HepG2 (cell line): ENCODE results near the gene CHRNB1. TPM values are rescaled to one million over a fixed set of nuclear protein-coding genes. Genes with fewer than 3 reads are reported as not detected.
A peak's percentile ranks its signal among the peaks of the same experiment; 100 is the strongest.

Experiments
- ATAC-seq: fragments of 200-7000 bp; cut with Tn5 transposase; 3 replicates; pipeline ENCODE4 v1.9.1; 2020; ENCODE audit warnings: mild to moderate bottlenecking, moderate library complexity
- BruUV-seq: library from RNA; stranded (reverse); fragments of 400-500 nt; replicated peaks from 2 replicates; lab custom pipeline; 2021; lab: Mats Ljungman, UMichigan
- CTCF ChIA-PET: fragments of 300-600 bp; formaldehyde crosslinking; extraction: SDS; loops from one replicate; lab custom pipeline; 2021; ENCODE audit warnings: low total read pairs, inconsistent platforms, low intra/inter-chr PET ratio; lab: Yijun Ruan, JAX
- POLR2A ChIA-PET: fragments of 350-600 bp; sonication (Branson Sonifier 250); formaldehyde crosslinking; loops from one replicate; lab custom pipeline; 2020; ENCODE audit warnings: antibody characterized with exemption, inconsistent platforms; lab: Yijun Ruan, JAX
- DNase-seq: peaks from one replicate; pipeline ENCODE4 v3.0.0-alpha.2; 2015; ENCODE audit warnings: low spot score
- FAIRE-seq: peaks from 3 replicates; lab custom pipeline; 2011; peaks lifted over from hg19 to GRCh38; lab: Jason Lieb, UNC
- H2AFZ ChIP-seq: one replicate; pipeline ENCODE4 v1.6.1; 2011; ENCODE audit warnings: low read length, inconsistent platforms
- H3K27ac ChIP-seq: fragments of 300-600 bp; 3 replicates; pipeline ENCODE4 v1.8.0; 2011; ENCODE audit warnings: mixed run types, mild to moderate bottlenecking, mixed read lengths, low read length, inconsistent platforms; ENCODE audit not compliant: insufficient read depth; ENCODE audit errors: extremely low read length
- H3K27me3 ChIP-seq, 2 experiments: fragments of 200-600 bp in 1 of 2; 2 replicates in 1 of 2; 3 replicates in 1 of 2; pipeline versions ENCODE4 v1.6.0 to v1.8.0; 2011; ENCODE audit warnings: low read length in 2 of 2, mild to moderate bottlenecking in 2 of 2, moderate library complexity in 2 of 2, inconsistent platforms in 1 of 2; ENCODE audit not compliant: insufficient read depth in 2 of 2, control insufficient read depth in 1 of 2
- H3K36me3 ChIP-seq, 2 experiments: fragments of 200-600 bp in 1 of 2; replicated peaks in 1 of 2; 2 replicates in 1 of 2; 3 replicates in 1 of 2; pipeline versions ENCODE4 v1.5.1 to v1.8.0; 2011; ENCODE audit warnings: low read length in 2 of 2, inconsistent platforms in 1 of 2; ENCODE audit not compliant: insufficient read depth in 2 of 2, control insufficient read depth in 1 of 2
- H3K4me1 ChIP-seq: 2 replicates; pipeline ENCODE4 v1.5.1; 2012; ENCODE audit warnings: low read length, inconsistent platforms; ENCODE audit not compliant: insufficient read depth
- H3K4me2 ChIP-seq: 2 replicates; pipeline ENCODE4 v1.6.0; 2011; ENCODE audit warnings: low read depth, low read length, inconsistent platforms
- H3K4me3 ChIP-seq, 3 experiments: fragments of 200-600 bp in 1 of 3; sonication (generic), shearing (Covaris generic) in 1 of 3; replicated peaks in 1 of 3; 2 replicates each; pipeline ENCODE4 v1.5.1; 2011 to 2016; ENCODE audit warnings: low read length in 3 of 3, inconsistent platforms in 2 of 3, low read depth in 2 of 3, mild to moderate bottlenecking in 2 of 3, control low read depth in 1 of 3, mixed read lengths in 1 of 3; ENCODE audit not compliant: insufficient read depth in 1 of 3
- H3K79me2 ChIP-seq: one replicate; pipeline ENCODE4 v1.6.1; 2011; ENCODE audit warnings: low read length, inconsistent platforms; ENCODE audit not compliant: insufficient read depth
- H3K9ac ChIP-seq: 2 replicates; pipeline ENCODE4 v1.6.0; 2011; ENCODE audit warnings: mild to moderate bottlenecking, low read depth, low read length, inconsistent platforms; ENCODE audit not compliant: insufficient read depth
- H3K9me3 ChIP-seq: 2 replicates; pipeline ENCODE4 v1.5.1; 2012; ENCODE audit warnings: mild to moderate bottlenecking, low read length
- H4K20me1 ChIP-seq: 2 replicates; pipeline ENCODE4 v1.6.0; 2011; ENCODE audit warnings: inconsistent platforms, mild to moderate bottlenecking, low read length, moderate library complexity; ENCODE audit not compliant: insufficient read depth
- ATF7 ChIP-seq, 2 experiments: fragments of 450-650 bp in 1 of 2; sonication (generic) in 1 of 2; formaldehyde crosslinking in 1 of 2; IDR thresholded peaks; 2 replicates each; pipeline versions ENCODE4 v1.4.0 to v1.6.1; 2016 to 2020; ENCODE audit warnings: antibody characterized with exemption in 1 of 2, mild to moderate bottlenecking in 1 of 2, missing genetic modification reagents in 1 of 2
- CREB1 ChIP-seq, 2 experiments: fragments of 450-650 bp in 1 of 2; IDR thresholded peaks; 2 replicates each; pipeline ENCODE4 v1.6.1; 2016 to 2017; ENCODE audit warnings: control low read depth in 1 of 2, mild to moderate bottlenecking in 1 of 2, missing compliant biosample characterization in 1 of 2, missing genetic modification characterization in 1 of 2
- CTCF ChIP-seq: sonication (generic); formaldehyde crosslinking; IDR thresholded peaks from 2 replicates; pipeline ENCODE4 v1.5.0; 2020; ENCODE audit warnings: mild to moderate bottlenecking, missing genetic modification reagents, moderate library complexity
- JUND ChIP-seq: sonication (generic); formaldehyde crosslinking; IDR thresholded peaks from 2 replicates; pipeline ENCODE4 v1.8.0; 2022; ENCODE audit warnings: mild to moderate bottlenecking, missing genetic modification reagents
- STAG1 ChIP-seq: sonication (generic); formaldehyde crosslinking; IDR thresholded peaks from 2 replicates; pipeline ENCODE4 v1.4.0; 2020; ENCODE audit warnings: missing genetic modification reagents
- ZBED4 ChIP-seq: sonication (generic); formaldehyde crosslinking; IDR thresholded peaks from 2 replicates; pipeline ENCODE4 v1.4.0; 2020; ENCODE audit warnings: missing genetic modification reagents, borderline replicate concordance
- ZKSCAN8 ChIP-seq: IDR thresholded peaks from 2 replicates; pipeline ENCODE4 v1.6.1; 2016; ENCODE audit warnings: borderline replicate concordance, missing genetic modification reagents, missing compliant biosample characterization
- ZSCAN12 ChIP-seq: sonication (generic); formaldehyde crosslinking; IDR thresholded peaks from 2 replicates; pipeline ENCODE4 v1.9.0; 2021; ENCODE audit warnings: mild to moderate bottlenecking, missing genetic modification reagents
- WGBS: methylation state at CpG from one replicate; pipeline ENCODE4 v1.1.6; 2017; ENCODE audit warnings: low lambda C conversion rate; 5-methylcytosine and 5-hydroxymethylcytosine counted together
- in situ Hi-C: cut with HindIII; loops from 2 replicates; pipeline ENCODE4 v1.10.0; 2017; ENCODE audit warnings: low pct_unique_long_range_greater_than_20kb; ENCODE audit not compliant: extremely low pct_ligation_motif_present
- intact Hi-C: fragments of 100-400 bp; cut with micrococcal nuclease; formaldehyde crosslinking; loops from one replicate; pipeline ENCODE4 v1.10.0; 2022; ENCODE audit not compliant: unreplicated experiment
- polyA plus RNA-seq, 8 experiments: library from polyadenylated mRNA; depleted of rRNA in 3 of 8; stranded (reverse) in 7 of 8; unstranded in 1 of 8; fragments of >200 nt; fragmentation: Illumina TruSeq in 4 of 8; extraction: Trizol in 4 of 8; gene quantifications; 2 replicates each; pipeline versions ENCODE4 v1.2.1 to v1.2.3, GENCODE V29; 2011 to 2016; ENCODE audit warnings: low read depth in 4 of 8, missing spikeins in 1 of 8, mixed read lengths in 1 of 8; ENCODE audit not compliant: insufficient read depth in 1 of 8
- total RNA-seq, 5 experiments: library from RNA; depleted of rRNA; stranded (reverse); fragments of >200 nt; fragmentation: Illumina TruSeq; extraction: Trizol; gene quantifications; 2 replicates each; pipeline ENCODE4 v1.2.3, GENCODE V29; 2016; ENCODE audit warnings: low read depth in 1 of 5

CHRNB1 gene
- total and polyA plus RNA-seq, 2 of the 13 experiments (the other 11 are each of a cell fraction or from before 2014, with no cell fraction given): 5.4 to 33.7 TPM

GRCh38 chr17:7415784-7416183 lies 29.1 kb upstream of the CHRNB1 start:
- POLR2A ChIA-PET: no interaction called here
- no peaks in the 10 kb centered on the region for H3K36me3 ChIP-seq
- no TSS peak for BruUV-seq
- intact Hi-C loops: no loop called here
- WGBS: 91% methylated on average over 23 of the region's 23 CpGs
- H3K4me2 ChIP-seq: no peak overlapping the region
- CTCF ChIA-PET: no interaction called here
- TF ChIP-seq ZBED4 (CRISPR knock-in tag) (no peak), ATF7 (IDR thresholded peaks at IDR 0.05) (peak; percentile 95), ATF7 (CRISPR knock-in tag; IDR thresholded peaks at IDR 0.05) (no peak), CREB1 (IDR thresholded peaks at IDR 0.05) (peak; percentile 78), CREB1 (CRISPR knock-in tag; IDR thresholded peaks at IDR 0.05) (no peak)
- no peak overlapping the region for H3K4me3 ChIP-seq
- 0 out of 2 replicates have a peak, but pooled peaks cover 11% of the 10 kb centered on the region for H3K4me1 ChIP-seq
- FAIRE-seq: no peak
- no peaks in the 10 kb centered on the region for H4K20me1 ChIP-seq
- no peak overlapping the region for H3K27ac ChIP-seq
- DNase-seq: no peak
- in situ Hi-C loops: no loop called here
- H3K9ac ChIP-seq: no peak overlapping the region
- no peaks in the 10 kb centered on the region for H3K9me3 ChIP-seq
- H2AFZ ChIP-seq: no peak overlapping the region
- H3K27me3 ChIP-seq: peaks cover 1 to 5% of the 10 kb centered on the region in 2 experiments; a peak in 1 of 5 replicates
- no peak for ATAC-seq
- no peaks in the 10 kb centered on the region for H3K79me2 ChIP-seq

- Histone ChIP-seq H3K36me3 (no peaks in the 10 kb centered on the region), H2AFZ (no peak overlapping the region), H3K27me3 (peaks cover 1 to 5% of the 10 kb centered on the region in 2 experiments; a peak in 1 of 5 replicates), H3K9me3 (no peaks in the 10 kb centered on the region), H3K4me2 (no peak overlapping the region), H3K4me3 (no peak overlapping the region), H4K20me1 (no peaks in the 10 kb centered on the region), H3K4me1 (0 out of 2 replicates have a peak, but pooled peaks cover 13% of the 10 kb centered on the region), H3K27ac (no peak overlapping the region)
- FAIRE-seq: no peak
- intact Hi-C loops: no loop called here
- CTCF ChIA-PET: no interaction called here
- TF ChIP-seq ZSCAN12 (CRISPR knock-in tag) (no peak), STAG1 (CRISPR knock-in tag) (peak; percentile 39), JUND (no peak), CTCF (CRISPR knock-in tag) (peak; percentile 40), ZKSCAN8 (CRISPR knock-in tag) (no peak)
- TF ChIP-seq, all 625 proteins: peak for 2
- DNase-seq (no peak), ATAC-seq (no peak)
- POLR2A ChIA-PET: no interaction called here
- Histone ChIP-seq H3K9ac (no peak overlapping the region), H3K79me2 (no peaks in the 10 kb centered on the region)
- in situ Hi-C loops: no loop called here
- BruUV-seq: no TSS peak
- 48% methylated on average over 5 of the region's 6 CpGs for WGBS
These were observed 28.5 kb upstream of the CHRNB1 start for GRCh38 chr17:7416323-7416722.
